Loucy (cell line): ENCODE measurements around the gene PDE3B.

Source experiments
- H2AFZ ChIP-seq: fragments of 200-600 bp; sonication (generic); 2 replicates; pipeline ENCODE4 v1.6.0; 2016; ENCODE audit warnings: antibody characterized with exemption, mild to moderate bottlenecking, low read length, moderate library complexity
- H3F3A ChIP-seq: fragments of 200-600 bp; 2 replicates; pipeline ENCODE4 v1.6.0; 2016; ENCODE audit warnings: antibody characterized with exemption, low read depth, mild to moderate bottlenecking
- H3K27me3 ChIP-seq: fragments of 200-600 bp; sonication (generic); 2 replicates; pipeline ENCODE4 v1.6.1; 2014; ENCODE audit warnings: low read length, mild to moderate bottlenecking; ENCODE audit not compliant: insufficient read depth, poor library complexity, severe bottlenecking
- H3K36me3 ChIP-seq: fragments of 200-600 bp; sonication (generic); 2 replicates; pipeline ENCODE4 v1.6.1; 2016; ENCODE audit warnings: low read length; ENCODE audit not compliant: insufficient read depth
- H3K4me1 ChIP-seq: fragments of 200-600 bp; sonication (generic); 2 replicates; pipeline ENCODE4 v1.5.1; 2014; ENCODE audit warnings: low read length, mild to moderate bottlenecking; ENCODE audit not compliant: insufficient read depth, poor library complexity, severe bottlenecking
- H3K4me2 ChIP-seq: fragments of 200-600 bp; sonication (generic); 2 replicates; pipeline ENCODE4 v1.6.0; 2014; ENCODE audit warnings: antibody characterized with exemption, low read length, low read depth, mild to moderate bottlenecking; ENCODE audit not compliant: poor library complexity, severe bottlenecking
- H3K4me3 ChIP-seq: fragments of 200-600 bp; sonication (generic); 2 replicates; pipeline ENCODE4 v1.5.1; 2014; ENCODE audit warnings: low read length, mild to moderate bottlenecking, mixed read lengths; ENCODE audit not compliant: poor library complexity, severe bottlenecking
- H3K79me2 ChIP-seq: fragments of 200-600 bp; sonication (generic); 2 replicates; pipeline ENCODE4 v1.6.1; 2014; ENCODE audit warnings: low read length; ENCODE audit not compliant: insufficient read depth
- H3K9ac ChIP-seq: fragments of 200-600 bp; sonication (generic); 2 replicates; pipeline ENCODE4 v1.6.0; 2014; ENCODE audit warnings: mild to moderate bottlenecking, low read depth, low read length, moderate library complexity; ENCODE audit not compliant: poor library complexity, severe bottlenecking
- H3K9me2 ChIP-seq: fragments of 200-600 bp; sonication (generic); replicated peaks from 2 replicates; pipeline ENCODE4 v1.6.1; 2016; ENCODE audit warnings: low read depth, low read length, mixed read lengths
- H3K9me3 ChIP-seq: fragments of 200-600 bp; sonication (generic); 2 replicates; pipeline ENCODE4 v1.6.1; 2014; ENCODE audit warnings: mild to moderate bottlenecking, antibody characterized with exemption, low read length, low read depth; ENCODE audit not compliant: insufficient read depth
- H4K20me1 ChIP-seq: fragments of 200-600 bp; sonication (generic); 2 replicates; pipeline ENCODE4 v1.6.0; 2014; ENCODE audit warnings: antibody characterized with exemption, low read length, mild to moderate bottlenecking; ENCODE audit not compliant: insufficient read depth, poor library complexity, severe bottlenecking
- CTCF ChIP-seq: fragments of 200-600 bp; sonication (generic); conservative IDR thresholded peaks from 2 replicates; pipeline ENCODE4 v1.5.1; 2014; ENCODE audit warnings: mild to moderate bottlenecking, antibody characterized with exemption, low read length
- EZH2phosphoT487 ChIP-seq: fragments of 200-600 bp; IDR thresholded peaks from 2 replicates; pipeline ENCODE4 v1.6.1; 2018; ENCODE audit warnings: antibody characterized with exemption, mild to moderate bottlenecking, moderate library complexity, borderline replicate concordance

The PDE3B gene

GRCh38 chr11:14857621-14858020 lies 214.0 kb downstream of the PDE3B start:
- no peak overlapping the region for H3K9ac ChIP-seq
- no peak overlapping the region for H2AFZ ChIP-seq
- no peaks in the 10 kb centered on the region for H3K9me2 ChIP-seq
- no peaks in the 10 kb centered on the region for H4K20me1 ChIP-seq
- TF ChIP-seq CTCF (no peak), EZH2phosphoT487 (no peak)
- peaks cover 28% of the 10 kb centered on the region; the same call in 1 of the 2 replicates for H3K36me3 ChIP-seq
- no peak overlapping the region for H3K4me3 ChIP-seq
- H3K9me3 ChIP-seq = no peaks in the 10 kb centered on the region
- no peak overlapping the region for H3K4me2 ChIP-seq
- H3K4me1 ChIP-seq = peaks cover 5% of the 10 kb centered on the region
- no peaks in the 10 kb centered on the region for H3K27me3 ChIP-seq
- H3K79me2 ChIP-seq = no peaks in the 10 kb centered on the region
- no peaks in the 10 kb centered on the region for H3F3A ChIP-seq

GRCh38 chr11:14858404-14858803 lies 214.8 kb downstream of the PDE3B start:
- H3F3A ChIP-seq = no peaks in the 10 kb centered on the region
- H4K20me1 ChIP-seq = no peaks in the 10 kb centered on the region
- peaks cover 2% of the 10 kb centered on the region for H3K4me1 ChIP-seq
- H3K4me2 ChIP-seq = no peak overlapping the region
- H2AFZ ChIP-seq = no peak overlapping the region
- H3K9ac ChIP-seq = no peak overlapping the region
- H3K27me3 ChIP-seq = no peaks in the 10 kb centered on the region
- H3K9me2 ChIP-seq = no peaks in the 10 kb centered on the region
- H3K79me2 ChIP-seq = no peaks in the 10 kb centered on the region
- TF ChIP-seq CTCF (no peak), EZH2phosphoT487 (no peak)
- H3K4me3 ChIP-seq = no peak overlapping the region
- no peaks in the 10 kb centered on the region for H3K9me3 ChIP-seq
- peaks cover 29% of the 10 kb centered on the region; the same call in 1 of the 2 replicates for H3K36me3 ChIP-seq

GRCh38 chr11:14860511-14860910 lies 216.9 kb downstream of the PDE3B start:
- TF ChIP-seq EZH2phosphoT487 (no peak), CTCF (no peak)
- no peak overlapping the region for H2AFZ ChIP-seq
- H3K36me3 ChIP-seq = peaks cover 32% of the 10 kb centered on the region; the same call in 1 of the 2 replicates
- no peaks in the 10 kb centered on the region for H3K27me3 ChIP-seq
- H3K9me2 ChIP-seq = no peaks in the 10 kb centered on the region
- no peaks in the 10 kb centered on the region for H3K9me3 ChIP-seq
- no peaks in the 10 kb centered on the region for H3F3A ChIP-seq
- H3K79me2 ChIP-seq = no peaks in the 10 kb centered on the region
- H3K4me3 ChIP-seq = no peak overlapping the region
- no peaks in the 10 kb centered on the region for H3K4me1 ChIP-seq
- H4K20me1 ChIP-seq = no peaks in the 10 kb centered on the region
- H3K9ac ChIP-seq = no peak overlapping the region
- no peak overlapping the region for H3K4me2 ChIP-seq
